Osteoblast (primary cell): Measurements from ENCODE around the gene EIF2B2. TPM values are rescaled to one million over a fixed set of nuclear protein-coding genes. Genes with fewer than 3 reads are reported as not detected.

ENCODE experiments used
- DNase-seq: peaks from one replicate; pipeline ENCODE4 v3.0.0; 2011; ENCODE audit warnings: low spot score, mixed read lengths; ENCODE audit not compliant: insufficient read length; ENCODE audit errors: missing footprints
- H2AFZ ChIP-seq: 2 replicates; pipeline ENCODE4 v1.6.0; 2011; ENCODE audit warnings: mild to moderate bottlenecking, low read length
- H3K27ac ChIP-seq: 2 replicates; pipeline ENCODE4 v1.5.1; 2011; ENCODE audit warnings: mild to moderate bottlenecking, low read depth, low read length, moderate library complexity
- H3K27me3 ChIP-seq: 2 replicates; pipeline ENCODE4 v1.6.0; 2012; ENCODE audit warnings: mild to moderate bottlenecking, control low read depth, inconsistent platforms, low read length, moderate library complexity; ENCODE audit not compliant: insufficient read depth
- H3K36me3 ChIP-seq: 2 replicates; pipeline ENCODE4 v1.5.1; 2011; ENCODE audit warnings: mild to moderate bottlenecking, low read length, control low read depth, moderate library complexity; ENCODE audit not compliant: insufficient read depth
- H3K4me1 ChIP-seq: 2 replicates; pipeline ENCODE4 v1.5.1; 2011; ENCODE audit warnings: mild to moderate bottlenecking, low read length, control low read depth, moderate library complexity; ENCODE audit not compliant: insufficient read depth
- H3K4me2 ChIP-seq: 2 replicates; pipeline ENCODE4 v1.6.0; 2011; ENCODE audit warnings: mild to moderate bottlenecking, low read length; ENCODE audit not compliant: insufficient read depth
- H3K4me3 ChIP-seq: fragments of 200-600 bp; sonication (generic); 3 replicates; pipeline ENCODE4 v1.5.1; 2012; ENCODE audit warnings: mild to moderate bottlenecking, low read length, inconsistent platforms; ENCODE audit not compliant: insufficient read depth
- H3K79me2 ChIP-seq: 2 replicates; pipeline ENCODE4 v1.6.0; 2012; ENCODE audit warnings: mild to moderate bottlenecking, low read length, control low read depth, inconsistent platforms; ENCODE audit not compliant: insufficient read depth
- H3K9me3 ChIP-seq: 2 replicates; pipeline ENCODE4 v1.5.1; 2011; ENCODE audit warnings: low read depth, low read length, control low read depth
- H4K20me1 ChIP-seq: 2 replicates; pipeline ENCODE4 v1.6.0; 2012; ENCODE audit warnings: mild to moderate bottlenecking, low read length, control low read depth; ENCODE audit not compliant: insufficient read depth
- total RNA-seq: library from RNA; depleted of rRNA; stranded (reverse); fragments of >200 nt; gene quantifications from 2 replicates; pipeline ENCODE4 v1.2.3, GENCODE V29; 2012
- TF ChIP-seq, protein P1 (sequence below): IDR thresholded peaks from 2 replicates; pipeline ENCODE4 v1.5.1; 2011; ENCODE audit warnings: mild to moderate bottlenecking, low read depth, low read length, moderate library complexity; ENCODE audit errors: extremely low read depth

The EIF2B2 gene
- total RNA-seq, 1 donor, result 39.4 TPM

GRCh38 chr14:74980398-74980730 lies 22.4 kb upstream of the EIF2B2 start:
- no peaks in the 10 kb centered on the region for H4K20me1 ChIP-seq
- H2AFZ ChIP-seq, result no peak overlapping the region
- H3K4me3 ChIP-seq, result no peak overlapping the region
- no peak for DNase-seq
- TF ChIP-seq, protein P1, sequence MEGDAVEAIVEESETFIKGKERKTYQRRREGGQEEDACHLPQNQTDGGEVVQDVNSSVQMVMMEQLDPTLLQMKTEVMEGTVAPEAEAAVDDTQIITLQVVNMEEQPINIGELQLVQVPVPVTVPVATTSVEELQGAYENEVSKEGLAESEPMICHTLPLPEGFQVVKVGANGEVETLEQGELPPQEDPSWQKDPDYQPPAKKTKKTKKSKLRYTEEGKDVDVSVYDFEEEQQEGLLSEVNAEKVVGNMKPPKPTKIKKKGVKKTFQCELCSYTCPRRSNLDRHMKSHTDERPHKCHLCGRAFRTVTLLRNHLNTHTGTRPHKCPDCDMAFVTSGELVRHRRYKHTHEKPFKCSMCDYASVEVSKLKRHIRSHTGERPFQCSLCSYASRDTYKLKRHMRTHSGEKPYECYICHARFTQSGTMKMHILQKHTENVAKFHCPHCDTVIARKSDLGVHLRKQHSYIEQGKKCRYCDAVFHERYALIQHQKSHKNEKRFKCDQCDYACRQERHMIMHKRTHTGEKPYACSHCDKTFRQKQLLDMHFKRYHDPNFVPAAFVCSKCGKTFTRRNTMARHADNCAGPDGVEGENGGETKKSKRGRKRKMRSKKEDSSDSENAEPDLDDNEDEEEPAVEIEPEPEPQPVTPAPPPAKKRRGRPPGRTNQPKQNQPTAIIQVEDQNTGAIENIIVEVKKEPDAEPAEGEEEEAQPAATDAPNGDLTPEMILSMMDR, result no peak
- no peaks in the 10 kb centered on the region for H3K79me2 ChIP-seq
- no peak overlapping the region for H3K4me2 ChIP-seq
- H3K27ac ChIP-seq, result no peak overlapping the region
- H3K27me3 ChIP-seq, result no peaks in the 10 kb centered on the region
- peaks cover 49% of the 10 kb centered on the region for H3K4me1 ChIP-seq
- H3K9me3 ChIP-seq, result no peaks in the 10 kb centered on the region
- no peaks in the 10 kb centered on the region for H3K36me3 ChIP-seq

- H2AFZ ChIP-seq, result peak overlapping the region; percentile 88
- H3K27me3 ChIP-seq, result no peaks in the 10 kb centered on the region
- peak overlapping the region; percentile 65 for H3K27ac ChIP-seq
Observed at GRCh38 chr14:74980731-74981461, 21.8 kb upstream of the EIF2B2 start.

GRCh38 chr14:74981462-74981782 lies 21.3 kb upstream of the EIF2B2 start:
- peak overlapping the region; percentile 65 for H3K27ac ChIP-seq
- H3K27me3 ChIP-seq, result no peaks in the 10 kb centered on the region
- no peaks in the 10 kb centered on the region for H3K9me3 ChIP-seq
- peak overlapping the region; percentile 60 for H3K4me2 ChIP-seq
- no peaks in the 10 kb centered on the region for H3K79me2 ChIP-seq
- H3K4me3 ChIP-seq, result peak overlapping the region; percentile 12
- no peak for DNase-seq
- TF ChIP-seq, protein P1, result no peak
- H3K36me3 ChIP-seq, result no peaks in the 10 kb centered on the region
- H4K20me1 ChIP-seq, result no peaks in the 10 kb centered on the region
- peaks cover 51% of the 10 kb centered on the region for H3K4me1 ChIP-seq
- peak overlapping the region; percentile 88 for H2AFZ ChIP-seq

More at GRCh38 chr14:74980731-74981461, 21.8 kb upstream of the EIF2B2 start:
- TF ChIP-seq, protein P1, result no peak
- H4K20me1 ChIP-seq, result no peaks in the 10 kb centered on the region
- H3K4me3 ChIP-seq, result peak overlapping the region; percentile 12
- no peaks in the 10 kb centered on the region for H3K79me2 ChIP-seq
- peak overlapping the region; percentile 60 for H3K4me2 ChIP-seq
- H3K9me3 ChIP-seq, result no peaks in the 10 kb centered on the region
- no peaks in the 10 kb centered on the region for H3K36me3 ChIP-seq
- DNase-seq, result peak; percentile 95
- H3K4me1 ChIP-seq, result peaks cover 51% of the 10 kb centered on the region

- peak overlapping the region; percentile 65 for H3K27ac ChIP-seq
- H3K36me3 ChIP-seq, result no peaks in the 10 kb centered on the region
- DNase-seq, result no peak
- H3K4me3 ChIP-seq, result no peak overlapping the region
- H4K20me1 ChIP-seq, result no peaks in the 10 kb centered on the region
- TF ChIP-seq, protein P1, result no peak
- no peaks in the 10 kb centered on the region for H3K27me3 ChIP-seq
- H3K4me1 ChIP-seq, result peaks cover 51% of the 10 kb centered on the region
- H3K79me2 ChIP-seq, result no peaks in the 10 kb centered on the region
- peak overlapping the region; percentile 88 for H2AFZ ChIP-seq
- H3K4me2 ChIP-seq, result peak overlapping the region; percentile 60
- no peaks in the 10 kb centered on the region for H3K9me3 ChIP-seq
Observed at GRCh38 chr14:74981833-74982232, 20.9 kb upstream of the EIF2B2 start.
